Tibial nerve (tissue), 3 donors: ENCODE measurements around the gene ERBB4.

ENCODE experiments used
- POLR2A ChIP-seq, 2 donors: fragments of 450-650 bp; IDR thresholded peaks; one replicate each; pipeline ENCODE4 v1.6.1; 2017; ENCODE audit warnings: antibody characterized with exemption in 2 of 2, mild to moderate bottlenecking in 2 of 2, moderate library complexity in 2 of 2
- TF ChIP-seq, protein P1 (sequence below), 5 experiments: fragments of 200-600 bp in 3 of 5; fragments of 450-650 bp in 2 of 5; sonication (generic) in 3 of 5; IDR thresholded peaks; one replicate each; pipeline ENCODE4 v1.5.1; 2016 to 2019; ENCODE audit warnings: antibody characterized with exemption in 5 of 5, mild to moderate bottlenecking in 3 of 5, moderate library complexity in 2 of 5

DNA sequence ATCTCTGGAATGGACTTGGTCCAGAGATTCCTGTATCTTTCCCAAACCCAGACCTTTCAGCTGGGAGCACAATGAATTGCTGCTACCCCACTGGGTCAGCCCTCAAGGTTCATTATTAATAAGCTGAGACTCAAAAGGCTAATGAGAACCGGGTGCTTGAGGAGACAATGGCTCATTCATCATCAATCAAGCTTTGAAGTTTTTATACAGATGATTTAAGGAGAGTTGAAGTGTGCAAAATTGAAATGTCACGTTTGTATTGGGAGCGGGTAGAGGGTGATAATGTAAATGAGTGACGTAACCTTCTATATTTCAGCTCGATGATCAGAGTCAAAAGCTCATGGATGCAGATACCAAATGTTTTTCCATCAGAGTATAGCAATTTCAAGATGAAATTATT is 744.9 kb downstream of the ERBB4 start:
- TF ChIP-seq, protein P1, sequence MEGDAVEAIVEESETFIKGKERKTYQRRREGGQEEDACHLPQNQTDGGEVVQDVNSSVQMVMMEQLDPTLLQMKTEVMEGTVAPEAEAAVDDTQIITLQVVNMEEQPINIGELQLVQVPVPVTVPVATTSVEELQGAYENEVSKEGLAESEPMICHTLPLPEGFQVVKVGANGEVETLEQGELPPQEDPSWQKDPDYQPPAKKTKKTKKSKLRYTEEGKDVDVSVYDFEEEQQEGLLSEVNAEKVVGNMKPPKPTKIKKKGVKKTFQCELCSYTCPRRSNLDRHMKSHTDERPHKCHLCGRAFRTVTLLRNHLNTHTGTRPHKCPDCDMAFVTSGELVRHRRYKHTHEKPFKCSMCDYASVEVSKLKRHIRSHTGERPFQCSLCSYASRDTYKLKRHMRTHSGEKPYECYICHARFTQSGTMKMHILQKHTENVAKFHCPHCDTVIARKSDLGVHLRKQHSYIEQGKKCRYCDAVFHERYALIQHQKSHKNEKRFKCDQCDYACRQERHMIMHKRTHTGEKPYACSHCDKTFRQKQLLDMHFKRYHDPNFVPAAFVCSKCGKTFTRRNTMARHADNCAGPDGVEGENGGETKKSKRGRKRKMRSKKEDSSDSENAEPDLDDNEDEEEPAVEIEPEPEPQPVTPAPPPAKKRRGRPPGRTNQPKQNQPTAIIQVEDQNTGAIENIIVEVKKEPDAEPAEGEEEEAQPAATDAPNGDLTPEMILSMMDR (IDR thresholded peaks at IDR 0.05), result no peak
- no peak for TF ChIP-seq POLR2A (IDR thresholded peaks at IDR 0.05)
